GM18873 (cell line): ENCODE measurements around the gene CRYZL1.

Experiments
- ATAC-seq: cut with Tn5 transposase; IDR thresholded peaks from one replicate; pipeline ENCODE4 v1.9.1; 2021; ENCODE audit warnings: mild to moderate bottlenecking, moderate library complexity, moderate number of reproducible peaks; ENCODE audit not compliant: unreplicated experiment, low FRiP score

CRYZL1 gene

DNA sequence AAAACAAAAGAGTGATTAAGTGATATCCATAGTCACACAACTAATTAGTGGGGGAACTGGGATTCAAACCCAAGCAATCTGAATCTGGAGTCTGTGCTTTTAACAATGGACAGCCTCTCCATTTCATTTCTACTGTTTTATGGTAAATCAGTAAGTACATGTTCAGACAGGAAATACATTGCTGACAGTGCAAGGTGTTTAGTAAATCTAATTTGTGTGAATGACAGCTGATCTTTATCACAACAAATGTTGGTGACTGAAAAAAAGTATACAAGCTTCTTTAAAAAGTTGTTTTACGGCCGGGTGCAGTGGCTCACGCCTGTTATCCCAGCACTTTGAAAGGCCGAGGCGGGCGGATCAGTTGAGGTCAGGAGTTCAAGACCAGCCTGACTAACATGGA, 73.6 kb downstream of the CRYZL1 start:
- ATAC-seq, result no peak

GRCh38 chr21:33566514-33566913, 75.0 kb downstream of the CRYZL1 start:
- no peak for ATAC-seq

DNA sequence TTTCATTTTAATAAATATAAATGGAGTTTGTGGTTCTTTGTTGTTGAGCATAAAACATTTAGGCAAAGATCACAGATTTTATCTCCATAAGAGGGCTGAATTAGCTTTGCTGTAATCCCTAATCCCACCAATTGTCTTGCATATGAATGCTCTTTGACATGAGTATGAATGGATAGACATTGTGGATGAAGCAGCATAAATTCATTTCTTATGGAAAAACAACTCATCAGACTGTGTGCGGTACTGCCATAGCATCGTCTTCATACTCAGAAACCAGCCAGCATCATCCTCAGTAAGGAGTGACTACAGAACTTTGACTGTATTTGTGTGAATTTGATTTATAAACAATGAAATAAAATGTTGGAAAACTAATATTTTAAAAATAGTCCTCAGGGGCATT, 79.2 kb downstream of the CRYZL1 start:
- ATAC-seq, result no peak

DNA sequence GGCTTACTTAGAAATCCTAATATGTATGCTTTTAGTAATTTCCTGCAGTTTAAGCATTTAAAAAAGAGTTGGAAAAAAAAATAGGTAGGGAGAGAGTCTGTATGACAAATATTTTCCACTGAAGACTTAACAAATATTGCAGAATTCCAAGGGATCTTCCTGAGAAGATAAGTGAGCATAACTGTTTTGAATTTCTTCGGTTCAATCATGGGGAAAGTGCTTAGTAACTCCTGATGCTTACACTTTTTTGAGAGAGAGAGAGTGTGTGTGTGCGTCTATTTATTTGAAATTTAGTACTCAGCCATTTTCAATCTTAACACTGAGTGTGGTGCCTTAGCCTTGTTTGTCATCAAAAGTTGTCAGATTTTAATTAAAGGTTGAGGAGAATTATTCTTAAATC, 80.2 kb downstream of the CRYZL1 start:
- ATAC-seq, result no peak

- no peak for ATAC-seq
These were observed 80.6 kb downstream of the CRYZL1 start for GRCh38 chr21:33560965-33561364.

- ATAC-seq, result no peak
These were observed 81.7 kb downstream of the CRYZL1 start for GRCh38 chr21:33559813-33560212.

DNA sequence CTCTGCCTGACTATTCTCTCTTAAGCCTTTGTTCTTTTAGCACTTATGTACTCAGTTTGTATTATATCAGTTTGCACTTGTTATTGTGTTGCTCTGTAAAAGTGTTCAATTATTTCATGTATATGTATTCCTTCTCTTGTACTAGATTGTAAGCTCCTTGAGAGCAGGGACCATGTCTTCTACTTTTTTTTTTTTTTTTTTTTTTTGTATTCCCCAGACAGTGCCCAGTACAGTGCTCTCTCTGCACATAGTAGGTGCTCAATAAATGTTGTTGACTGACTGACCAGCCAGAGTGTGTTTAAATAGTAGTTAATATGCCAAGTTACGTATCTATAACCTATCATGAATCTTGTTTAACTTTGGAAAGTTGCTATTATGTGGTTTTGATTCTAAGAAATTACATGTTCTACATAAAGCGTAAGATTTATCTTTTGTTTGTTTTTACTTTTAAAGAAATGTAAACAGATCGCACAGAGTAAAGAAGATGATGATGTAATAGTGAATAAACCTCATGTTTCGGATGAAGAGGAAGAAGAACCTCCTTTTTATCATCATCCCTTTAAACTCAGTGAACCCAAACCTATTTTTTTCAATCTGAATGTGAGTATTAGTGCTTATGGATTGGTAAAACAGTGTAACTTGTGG, 82.6 kb downstream of the CRYZL1 start:
- no peak for ATAC-seq

DNA sequence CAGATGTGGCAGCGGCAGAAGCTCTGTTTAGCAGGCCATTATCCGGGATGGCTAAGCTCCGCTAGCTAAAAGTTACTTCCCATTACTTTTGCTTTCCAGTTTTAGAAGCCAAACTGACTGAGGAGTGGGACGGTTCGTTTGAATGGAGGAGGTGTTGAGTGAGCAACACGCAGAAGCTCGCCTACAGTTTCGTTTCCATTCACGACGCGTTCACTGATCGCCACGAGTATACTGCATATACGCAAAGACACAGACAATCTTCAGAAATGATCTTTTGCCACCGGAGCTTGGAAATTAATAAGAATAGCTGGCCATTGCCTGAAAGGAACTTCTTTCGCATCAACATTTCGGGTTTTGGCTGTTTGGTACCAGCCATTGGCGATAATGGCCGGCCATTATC, 84.1 kb downstream of the CRYZL1 start:
- ATAC-seq, result no peak

DNA sequence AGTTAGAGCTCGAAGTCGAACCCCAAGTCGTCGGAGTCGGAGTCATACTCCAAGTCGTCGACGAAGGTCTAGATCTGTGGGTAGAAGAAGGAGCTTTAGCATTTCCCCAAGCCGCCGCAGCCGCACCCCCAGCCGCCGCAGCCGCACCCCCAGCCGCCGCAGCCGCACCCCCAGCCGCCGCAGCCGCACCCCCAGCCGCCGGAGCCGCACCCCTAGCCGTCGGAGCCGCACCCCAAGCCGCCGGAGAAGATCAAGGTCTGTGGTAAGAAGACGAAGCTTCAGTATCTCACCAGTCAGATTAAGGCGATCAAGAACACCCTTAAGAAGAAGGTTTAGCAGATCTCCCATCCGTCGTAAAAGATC, 86.6 kb downstream of the CRYZL1 start:
- no peak for ATAC-seq

DNA sequence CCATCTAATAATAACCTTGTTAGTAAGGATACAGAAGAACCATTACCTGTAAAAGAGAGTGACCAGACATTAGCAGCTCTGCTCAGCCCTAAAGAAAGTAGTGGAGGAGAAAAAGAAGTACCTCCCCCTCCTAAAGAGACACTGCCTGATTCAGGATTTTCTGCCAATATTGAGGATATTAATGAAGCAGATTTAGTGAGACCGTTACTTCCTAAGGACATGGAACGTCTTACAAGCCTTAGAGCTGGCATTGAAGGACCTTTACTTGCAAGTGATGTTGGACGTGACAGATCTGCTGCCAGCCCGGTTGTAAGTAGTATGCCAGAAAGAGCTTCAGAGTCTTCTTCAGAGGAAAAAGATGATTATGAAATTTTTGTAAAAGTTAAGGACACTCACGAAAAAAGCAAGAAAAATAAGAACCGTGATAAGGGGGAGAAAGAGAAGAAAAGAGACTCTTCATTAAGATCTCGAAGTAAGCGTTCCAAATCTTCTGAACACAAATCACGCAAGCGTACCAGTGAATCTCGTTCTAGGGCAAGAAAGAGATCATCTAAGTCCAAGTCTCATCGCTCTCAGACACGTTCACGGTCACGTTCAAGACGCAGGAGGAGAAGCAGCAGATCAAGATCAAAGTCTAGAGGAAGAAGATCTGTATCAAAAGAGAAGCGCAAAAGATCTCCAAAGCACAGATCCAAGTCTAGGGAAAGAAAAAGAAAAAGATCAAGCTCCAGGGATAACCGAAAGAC, 87.1 kb downstream of the CRYZL1 start:
- no peak for ATAC-seq

- ATAC-seq, result no peak
These were observed 88.4 kb downstream of the CRYZL1 start for GRCh38 chr21:33552999-33553598.

GRCh38 chr21:33552093-33552998, 89.2 kb downstream of the CRYZL1 start:
- ATAC-seq, result no peak

DNA sequence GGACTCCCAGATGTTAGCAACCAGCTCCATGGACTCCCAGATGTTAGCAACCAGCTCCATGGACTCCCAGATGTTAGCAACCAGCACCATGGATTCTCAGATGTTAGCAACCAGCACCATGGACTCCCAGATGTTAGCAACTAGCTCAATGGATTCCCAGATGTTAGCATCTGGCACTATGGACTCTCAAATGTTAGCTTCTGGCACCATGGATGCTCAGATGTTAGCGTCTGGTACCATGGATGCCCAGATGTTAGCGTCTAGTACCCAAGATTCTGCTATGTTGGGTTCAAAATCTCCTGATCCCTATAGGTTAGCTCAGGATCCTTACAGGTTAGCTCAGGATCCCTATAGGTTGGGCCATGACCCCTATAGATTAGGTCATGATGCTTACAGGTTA, 89.9 kb downstream of the CRYZL1 start:
- no peak for ATAC-seq

GRCh38 chr21:33550772-33551660, 90.5 kb downstream of the CRYZL1 start:
- ATAC-seq, result no peak

DNA sequence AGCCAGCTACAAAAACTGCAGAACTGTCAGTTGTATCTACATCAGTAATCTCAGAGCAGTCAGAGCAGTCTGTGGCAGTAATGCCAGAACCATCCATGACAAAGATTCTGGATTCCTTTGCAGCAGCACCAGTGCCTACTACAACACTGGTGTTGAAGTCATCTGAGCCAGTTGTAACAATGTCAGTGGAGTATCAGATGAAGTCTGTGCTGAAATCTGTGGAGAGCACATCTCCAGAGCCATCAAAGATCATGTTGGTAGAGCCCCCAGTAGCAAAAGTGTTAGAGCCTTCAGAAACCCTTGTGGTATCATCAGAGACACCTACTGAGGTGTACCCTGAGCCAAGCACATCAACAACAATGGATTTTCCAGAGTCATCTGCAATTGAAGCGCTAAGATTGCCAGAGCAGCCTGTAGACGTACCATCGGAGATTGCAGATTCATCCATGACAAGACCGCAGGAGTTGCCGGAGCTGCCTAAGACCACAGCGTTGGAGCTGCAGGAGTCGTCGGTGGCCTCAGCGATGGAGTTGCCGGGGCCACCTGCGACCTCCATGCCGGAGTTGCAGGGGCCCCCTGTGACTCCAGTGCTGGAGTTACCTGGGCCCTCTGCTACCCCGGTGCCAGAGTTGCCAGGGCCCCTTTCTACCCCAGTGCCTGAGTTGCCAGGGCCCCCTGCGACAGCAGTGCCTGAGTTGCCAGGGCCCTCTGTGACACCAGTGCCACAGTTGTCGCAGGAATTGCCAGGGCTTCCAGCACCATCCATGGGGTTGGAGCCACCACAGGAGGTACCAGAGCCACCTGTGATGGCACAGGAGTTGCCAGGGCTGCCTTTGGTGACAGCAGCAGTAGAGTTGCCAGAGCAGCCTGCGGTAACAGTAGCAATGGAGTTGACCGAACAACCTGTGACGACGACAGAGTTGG, 91.4 kb downstream of the CRYZL1 start:
- ATAC-seq, result no peak

DNA sequence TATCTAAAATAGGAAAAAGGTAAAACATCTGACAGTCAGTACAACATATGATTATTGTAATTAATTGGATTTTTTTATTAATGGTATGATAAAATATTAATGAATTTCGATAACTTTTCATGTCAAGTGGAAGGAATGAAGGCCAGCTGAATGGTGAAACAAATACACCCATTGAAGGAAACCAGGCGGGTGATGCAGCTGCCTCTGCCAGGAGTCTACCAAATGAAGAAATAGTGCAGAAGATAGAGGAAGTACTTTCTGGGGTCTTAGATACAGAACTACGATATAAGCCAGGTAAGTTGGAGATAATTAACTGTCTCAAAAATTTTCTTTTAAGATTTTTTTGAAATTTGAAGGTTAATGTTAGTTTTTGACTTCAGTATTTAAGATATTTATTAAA, 95.5 kb downstream of the CRYZL1 start:
- no peak for ATAC-seq

DNA sequence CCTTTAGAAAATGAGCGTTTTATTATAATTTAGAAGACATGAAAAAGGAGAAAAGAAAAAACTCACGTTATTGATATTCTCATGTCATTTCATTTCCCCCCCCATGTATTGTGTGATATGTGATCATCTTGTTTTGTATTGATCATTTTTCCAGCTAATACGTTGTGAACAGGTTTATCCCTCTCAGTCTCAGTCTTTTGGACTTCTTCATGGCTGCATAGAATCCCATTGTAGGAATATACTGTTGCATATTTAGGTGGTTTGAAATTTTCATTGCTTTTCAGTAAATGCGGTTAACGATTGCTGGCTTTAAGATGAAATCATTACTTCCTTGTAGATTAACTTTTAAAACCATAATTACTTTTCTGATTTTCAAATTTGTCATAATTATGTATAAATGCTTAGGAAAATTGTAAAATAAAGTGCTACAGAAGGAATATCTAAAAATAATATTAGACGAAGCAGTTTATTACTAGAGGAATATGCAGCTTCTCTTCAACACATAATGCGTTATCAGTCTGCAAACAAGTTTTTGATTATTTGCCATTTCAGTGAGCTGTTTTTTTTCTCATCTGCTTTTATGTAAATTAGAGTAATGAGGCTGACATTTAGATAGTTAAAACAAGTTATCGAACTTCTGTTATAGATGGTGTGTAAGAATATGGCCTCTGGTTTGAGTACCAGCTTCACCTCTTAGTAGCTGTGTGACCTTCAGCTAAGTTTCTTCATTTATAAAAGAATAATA, 96.9 kb downstream of the CRYZL1 start:
- ATAC-seq, result no peak

- ATAC-seq, result no peak
These were observed 97.9 kb downstream of the CRYZL1 start for GRCh38 chr21:33543505-33544129.
